Measurements from ENCODE around the gene SULT2B1. TPM values are rescaled to one million over a fixed set of nuclear protein-coding genes. Genes with fewer than 3 reads are reported as not detected.

Gene SULT2B1
- not detected for total RNA-seq

- WGBS, 2 donors, result 53 to 63% methylated on average over 24 to 36 of the region's 36 CpGs
- H3K36me3 ChIP-seq, result no peaks in the 10 kb centered on the region
- H3K9me3 ChIP-seq, result no peaks in the 10 kb centered on the region
- peaks cover 0 to 73% of the 10 kb centered on the region in 2 donors for H3K27me3 ChIP-seq
- TF ChIP-seq POLR2A (IDR thresholded peaks at IDR 0.05) (no peak), EP300 (IDR thresholded peaks at IDR 0.05) (no peak), CTCF (IDR thresholded peaks at IDR 0.05) (no peak)
- no peak within 1 kb of the TSS for H3K27ac ChIP-seq
- H3K4me3 ChIP-seq, result no peak within 1 kb of the TSS
- DNase-seq (ENCODE audit: low spot score in 2 of 2), result no peak
- H3K4me1 ChIP-seq, result peaks cover 0 to 5% (median 0%) of the 10 kb centered on the region in 4 donors
Observed at GRCh38 chr19:48551437-48552302, at the start of gene SULT2B1. TSS of gene SULT2B1 (plus strand) at chr19:48552172. CDS start at chr19:48552253, 81 bp downstream.

GRCh38 chr19:48502350-48503018 lies 49.5 kb upstream of the SULT2B1 start:
- Histone ChIP-seq H3K9me3 (no peaks in the 10 kb centered on the region), H3K27ac (no peak overlapping the region), H3K36me3 (no peaks in the 10 kb centered on the region), H3K4me1 (peaks cover 0 to 21% (median 8%) of the 10 kb centered on the region in 4 donors), H3K4me3 (no peak overlapping the region), H3K27me3 (peaks cover 0 to 65% of the 10 kb centered on the region in 2 donors)
- WGBS, 2 donors, result 16 to 24% methylated on average over 20 to 25 of the region's 27 CpGs
- TF ChIP-seq EP300 (IDR thresholded peaks at IDR 0.05) (no peak), CTCF (IDR thresholded peaks at IDR 0.05) (no peak), POLR2A (IDR thresholded peaks at IDR 0.05) (no peak)
- no peak for DNase-seq (ENCODE audit: low spot score in 2 of 2)

- Histone ChIP-seq H3K27ac (no peak overlapping the region), H3K36me3 (no peaks in the 10 kb centered on the region), H3K4me1 (peaks cover 0 to 20% (median 6%) of the 10 kb centered on the region in 4 donors), H3K4me3 (no peak overlapping the region), H3K27me3 (peaks cover 0 to 59% of the 10 kb centered on the region in 2 donors), H3K9me3 (no peaks in the 10 kb centered on the region)
- TF ChIP-seq POLR2A (IDR thresholded peaks at IDR 0.05) (no peak), CTCF (IDR thresholded peaks at IDR 0.05) (peak in 3 of 5 experiments; percentile 10 to 34 (median 30))
- DNase-seq (ENCODE audit: low spot score in 2 of 2), result no peak
- WGBS, 2 donors, result 75 to 90% methylated on average over 5 of the region's 5 CpGs
Observed at GRCh38 chr19:48506138-48506733, 45.7 kb upstream of the SULT2B1 start.

GRCh38 chr19:48507911-48508439 lies 44.0 kb upstream of the SULT2B1 start:
- Histone ChIP-seq H3K27me3 (peaks cover 0 to 59% of the 10 kb centered on the region in 2 donors), H3K4me3 (no peak overlapping the region), H3K27ac (no peak overlapping the region), H3K9me3 (no peaks in the 10 kb centered on the region), H3K36me3 (no peaks in the 10 kb centered on the region), H3K4me1 (peaks cover 0 to 12% (median 8%) of the 10 kb centered on the region in 4 donors)
- no peak for TF ChIP-seq POLR2A (IDR thresholded peaks at IDR 0.05)
- DNase-seq (ENCODE audit: low spot score in 2 of 2), result no peak
- WGBS, 2 donors, result 86 to 89% methylated on average over 7 of the region's 7 CpGs

DNA sequence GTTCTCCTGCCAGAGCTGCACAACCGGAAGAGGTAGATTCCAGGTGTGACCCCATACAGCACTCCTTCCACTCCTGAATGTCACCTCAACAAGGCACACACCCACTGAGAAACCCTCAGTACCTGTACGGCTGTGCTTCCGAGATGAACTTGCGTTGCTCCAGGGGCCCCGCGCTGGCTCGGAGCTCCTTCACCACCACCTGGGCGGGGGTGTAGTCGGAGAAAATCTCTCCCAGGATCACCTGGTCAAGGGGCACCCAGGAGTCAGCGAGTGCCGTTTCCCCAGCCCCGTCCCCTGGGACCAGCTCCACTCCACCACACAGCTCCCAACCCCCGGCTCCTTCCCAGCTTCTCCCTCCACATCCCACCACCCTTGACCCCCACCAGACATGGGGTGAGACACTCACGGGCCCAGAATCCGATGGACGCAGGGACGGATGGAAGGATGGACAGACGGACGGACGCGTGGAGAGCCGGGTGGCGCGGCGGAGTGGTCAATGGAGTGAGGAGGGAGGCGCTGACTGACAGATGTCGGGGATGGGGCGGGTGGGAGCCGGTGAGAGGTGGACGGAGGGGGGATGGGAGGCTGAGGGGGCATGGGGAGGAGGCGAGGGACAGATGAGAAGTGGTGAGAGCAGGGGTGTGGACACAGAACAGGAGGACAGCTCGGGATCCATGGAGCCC lies 43.1 kb upstream of the SULT2B1 start:
- H3K9me3 ChIP-seq, result no peaks in the 10 kb centered on the region
- no peaks in the 10 kb centered on the region for H3K36me3 ChIP-seq
- peaks cover 0 to 61% of the 10 kb centered on the region in 2 donors for H3K27me3 ChIP-seq
- H3K27ac ChIP-seq, result no peak overlapping the region
- WGBS, 2 donors, result 82 to 89% methylated on average over 32 of the region's 32 CpGs
- DNase-seq (ENCODE audit: low spot score in 2 of 2), result no peak
- no peak for TF ChIP-seq EP300 (IDR thresholded peaks at IDR 0.05)
- no peak for TF ChIP-seq POLR2A (IDR thresholded peaks at IDR 0.05)
- TF ChIP-seq CTCF (IDR thresholded peaks at IDR 0.05), result no peak
- H3K4me1 ChIP-seq, result peaks cover 0 to 18% (median 10%) of the 10 kb centered on the region in 4 donors
- H3K4me3 ChIP-seq, result no peak overlapping the region
